GM23248 (cell line): ENCODE results near the gene ST3GAL3.

ENCODE experiments used
- EZH2 ChIP-seq: fragments of 200-600 bp; sonication (generic); IDR thresholded peaks from 2 replicates; pipeline ENCODE4 v1.6.1; 2018; ENCODE audit warnings: antibody characterized with exemption, mild to moderate bottlenecking; ENCODE audit not compliant: insufficient read depth, poor library complexity, severe bottlenecking
- EZH2phosphoT487 ChIP-seq: fragments of 200-600 bp; sonication (generic); IDR thresholded peaks from 2 replicates; pipeline ENCODE4 v1.6.1; 2018; ENCODE audit warnings: antibody characterized with exemption, moderate library complexity, mild to moderate bottlenecking, low read depth; ENCODE audit not compliant: insufficient read depth

DNA sequence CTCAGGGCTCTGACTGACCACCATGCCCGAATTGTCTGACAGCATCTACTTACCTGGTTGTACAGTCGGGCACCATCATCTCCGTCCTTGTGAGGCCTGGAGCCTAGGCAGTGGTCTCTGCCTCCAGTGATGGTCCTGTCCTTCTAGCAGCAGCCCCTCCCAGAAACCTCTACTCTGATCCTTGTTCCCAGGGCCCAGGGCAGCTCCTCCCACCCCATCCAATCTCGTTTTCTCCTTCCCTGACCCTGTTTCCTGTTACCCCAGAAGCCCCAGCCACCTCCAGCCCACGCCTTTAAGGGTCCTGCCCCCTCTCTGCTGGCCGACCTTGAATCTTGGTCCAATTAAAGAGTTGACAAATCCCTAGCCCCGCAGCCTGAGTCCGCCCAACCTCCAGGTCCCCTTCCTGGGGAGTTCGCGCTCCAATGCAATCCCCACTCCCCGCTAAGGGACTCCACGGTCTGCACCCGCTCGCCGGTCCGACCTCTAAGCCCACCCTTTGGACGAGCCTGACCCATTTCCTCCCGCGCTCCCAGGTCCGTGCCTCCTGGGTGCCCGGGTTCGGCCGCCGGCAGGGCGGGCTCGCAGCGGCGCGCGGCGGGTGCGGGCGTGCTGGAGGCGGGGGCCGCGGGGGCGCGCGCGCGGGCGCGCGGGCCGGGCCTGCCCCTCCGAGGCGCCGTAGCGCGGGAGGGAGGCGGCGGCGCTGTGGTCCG is 271.4 kb downstream of the ST3GAL3 start, which contains the start of gene B4GALT2:
- TF ChIP-seq EZH2 (no peak), EZH2phosphoT487 (no peak)
